Activated T-cell treated with anti-CD3 and anti-CD28 coated beads, Interleukin-2, amount 50 U/mL, for 4 hours (primary cell): ENCODE data around the gene DOCK6. TPM values are rescaled to one million over a fixed set of nuclear protein-coding genes. Genes with fewer than 3 reads are reported as not detected.

Source experiments
- ATAC-seq, 2 donors: fragments of 200-7000 bp; cut with Tn5 transposase; one replicate each; pipeline ENCODE4 v1.10.0; 2021
- DNase-seq: peaks from one replicate; pipeline ENCODE4 v3.0.0-alpha.2; 2020
- H3K27me3 Mint-ChIP-seq: one replicate; pipeline ENCODE4 v1.8.0; 2021; ENCODE audit warnings: low read depth, mixed read lengths
- H3K36me3 Mint-ChIP-seq: one replicate; pipeline ENCODE4 v1.8.0; 2022; ENCODE audit warnings: mixed read lengths; ENCODE audit not compliant: insufficient read depth
- H3K4me1 Mint-ChIP-seq: one replicate; pipeline ENCODE4 v1.8.0; 2021; ENCODE audit warnings: low read depth, mixed read lengths
- H3K4me3 Mint-ChIP-seq: one replicate; pipeline ENCODE4 v1.8.0; 2021; ENCODE audit warnings: mild to moderate bottlenecking, moderate library complexity, mixed read lengths
- H3K9me3 Mint-ChIP-seq: one replicate; pipeline ENCODE4 v1.8.0; 2021; ENCODE audit warnings: mixed read lengths
- total RNA-seq, 3 donors: library from RNA; stranded (reverse); gene quantifications; one replicate each; pipeline ENCODE4 v1.2.1, GENCODE V29; 2021

Gene DOCK6
- total RNA-seq, 3 donors from 2014 or later, result 1.7 to 2.9 (median 2.1) TPM

- Mint-ChIP-seq H3K27me3 (no peaks in the 10 kb centered on the region), H3K9me3 (no peaks in the 10 kb centered on the region), H3K36me3 (no peaks in the 10 kb centered on the region), H3K4me1 (no peaks in the 10 kb centered on the region), H3K4me3 (no peak overlapping the region)
- ATAC-seq (no peak), DNase-seq (no peak)
Observed at GRCh38 chr19:11230621-11231386, 31.5 kb downstream of the DOCK6 start.

GRCh38 chr19:11227195-11227886, 35.0 kb downstream of the DOCK6 start:
- H3K4me3 Mint-ChIP-seq, result no peak overlapping the region
- no peak for DNase-seq
- no peaks in the 10 kb centered on the region for H3K9me3 Mint-ChIP-seq
- no peaks in the 10 kb centered on the region for H3K4me1 Mint-ChIP-seq
- H3K27me3 Mint-ChIP-seq, result no peaks in the 10 kb centered on the region
- ATAC-seq, result peak in 1 of 2 donors; percentile 10
- no peaks in the 10 kb centered on the region for H3K36me3 Mint-ChIP-seq

GRCh38 chr19:11226716-11227166, 35.6 kb downstream of the DOCK6 start:
- ATAC-seq (no peak), DNase-seq (no peak)
- no peaks in the 10 kb centered on the region for H3K27me3 Mint-ChIP-seq
- H3K4me1 Mint-ChIP-seq, result no peaks in the 10 kb centered on the region
- H3K4me3 Mint-ChIP-seq, result no peak overlapping the region
- no peaks in the 10 kb centered on the region for H3K36me3 Mint-ChIP-seq
- H3K9me3 Mint-ChIP-seq, result peaks cover 3% of the 10 kb centered on the region

GRCh38 chr19:11225815-11226214, 36.5 kb downstream of the DOCK6 start:
- Mint-ChIP-seq H3K4me1 (no peaks in the 10 kb centered on the region), H3K36me3 (no peaks in the 10 kb centered on the region), H3K27me3 (no peaks in the 10 kb centered on the region), H3K9me3 (peaks cover 12% of the 10 kb centered on the region), H3K4me3 (no peak overlapping the region)
- DNase-seq (no peak), ATAC-seq (no peak)

GRCh38 chr19:11225172-11225571, 37.2 kb downstream of the DOCK6 start:
- DNase-seq (no peak), ATAC-seq (no peak)
- Mint-ChIP-seq H3K4me3 (no peak overlapping the region), H3K9me3 (peaks cover 17% of the 10 kb centered on the region), H3K27me3 (peaks cover 4% of the 10 kb centered on the region), H3K36me3 (peaks cover 2% of the 10 kb centered on the region), H3K4me1 (no peaks in the 10 kb centered on the region)

GRCh38 chr19:11224429-11224828, 37.9 kb downstream of the DOCK6 start:
- H3K4me3 Mint-ChIP-seq, result no peak overlapping the region
- ATAC-seq (no peak), DNase-seq (no peak)
- peaks cover 4% of the 10 kb centered on the region for H3K27me3 Mint-ChIP-seq
- H3K9me3 Mint-ChIP-seq, result peaks cover 17% of the 10 kb centered on the region
- H3K4me1 Mint-ChIP-seq, result no peaks in the 10 kb centered on the region
- peaks cover 2% of the 10 kb centered on the region for H3K36me3 Mint-ChIP-seq

- no peak overlapping the region for H3K4me3 Mint-ChIP-seq
- no peaks in the 10 kb centered on the region for H3K4me1 Mint-ChIP-seq
- H3K27me3 Mint-ChIP-seq, result peaks cover 4% of the 10 kb centered on the region
- peaks cover 17% of the 10 kb centered on the region for H3K9me3 Mint-ChIP-seq
- DNase-seq (no peak), ATAC-seq (no peak)
- peaks cover 2% of the 10 kb centered on the region for H3K36me3 Mint-ChIP-seq
Observed at GRCh38 chr19:11223200-11223599, 39.1 kb downstream of the DOCK6 start.

- Mint-ChIP-seq H3K4me3 (no peak overlapping the region), H3K27me3 (peaks cover 4% of the 10 kb centered on the region), H3K36me3 (peaks cover 2% of the 10 kb centered on the region), H3K9me3 (peaks cover 17% of the 10 kb centered on the region), H3K4me1 (no peaks in the 10 kb centered on the region)
- ATAC-seq (no peak), DNase-seq (no peak)
Observed at GRCh38 chr19:11221082-11221598, 41.2 kb downstream of the DOCK6 start.

- Mint-ChIP-seq H3K4me3 (no peak overlapping the region), H3K9me3 (no peaks in the 10 kb centered on the region), H3K36me3 (no peaks in the 10 kb centered on the region), H3K27me3 (peaks cover 4% of the 10 kb centered on the region), H3K4me1 (no peaks in the 10 kb centered on the region)
- ATAC-seq (no peak), DNase-seq (no peak)
Observed at GRCh38 chr19:11214387-11214786, 47.9 kb downstream of the DOCK6 start.

- peaks cover 6% of the 10 kb centered on the region for H3K27me3 Mint-ChIP-seq
- H3K9me3 Mint-ChIP-seq, result no peaks in the 10 kb centered on the region
- ATAC-seq, result no peak
- DNase-seq, result no peak
- H3K4me1 Mint-ChIP-seq, result no peaks in the 10 kb centered on the region
- no peaks in the 10 kb centered on the region for H3K36me3 Mint-ChIP-seq
- H3K4me3 Mint-ChIP-seq, result no peak overlapping the region
Observed at GRCh38 chr19:11210656-11210928, 51.7 kb downstream of the DOCK6 start.

GRCh38 chr19:11209839-11210655, 52.3 kb downstream of the DOCK6 start:
- H3K9me3 Mint-ChIP-seq, result no peaks in the 10 kb centered on the region
- no peak overlapping the region for H3K4me3 Mint-ChIP-seq
- no peaks in the 10 kb centered on the region for H3K4me1 Mint-ChIP-seq
- ATAC-seq, result no peak
- no peak for DNase-seq
- no peaks in the 10 kb centered on the region for H3K36me3 Mint-ChIP-seq
- peaks cover 2% of the 10 kb centered on the region for H3K27me3 Mint-ChIP-seq

GRCh38 chr19:11208561-11209471, 53.5 kb downstream of the DOCK6 start:
- Mint-ChIP-seq H3K4me3 (no peak overlapping the region), H3K27me3 (peaks cover 2% of the 10 kb centered on the region), H3K9me3 (no peaks in the 10 kb centered on the region), H3K4me1 (no peaks in the 10 kb centered on the region), H3K36me3 (no peaks in the 10 kb centered on the region)
- ATAC-seq, result no peak
- no peak for DNase-seq

- no peaks in the 10 kb centered on the region for H3K9me3 Mint-ChIP-seq
- H3K4me1 Mint-ChIP-seq, result no peaks in the 10 kb centered on the region
- H3K36me3 Mint-ChIP-seq, result no peaks in the 10 kb centered on the region
- H3K27me3 Mint-ChIP-seq, result peaks cover 2% of the 10 kb centered on the region
- H3K4me3 Mint-ChIP-seq, result no peak overlapping the region
- DNase-seq, result no peak
- no peak for ATAC-seq
Observed at GRCh38 chr19:11205939-11206570, 56.3 kb downstream of the DOCK6 start.
